GM18517 (cell line): Measurements from ENCODE around the gene ADAMTSL1.

ENCODE experiments used
- ATAC-seq: cut with Tn5 transposase; IDR thresholded peaks from one replicate; pipeline ENCODE4 v1.9.1; 2021; ENCODE audit warnings: mild to moderate bottlenecking, moderate library complexity; ENCODE audit not compliant: unreplicated experiment

ADAMTSL1 gene

GRCh38 chr9:18688581-18689565 lies 214.9 kb downstream of the ADAMTSL1 start:
- ATAC-seq, result no peak

GRCh38 chr9:18689921-18690320 lies 216.0 kb downstream of the ADAMTSL1 start:
- no peak for ATAC-seq

- ATAC-seq, result no peak
Observed at GRCh38 chr9:18692268-18692667, 218.3 kb downstream of the ADAMTSL1 start.

GRCh38 chr9:18692962-18693361 lies 219.0 kb downstream of the ADAMTSL1 start:
- ATAC-seq, result no peak

GRCh38 chr9:18694959-18695668 lies 221.2 kb downstream of the ADAMTSL1 start:
- ATAC-seq, result no peak

DNA sequence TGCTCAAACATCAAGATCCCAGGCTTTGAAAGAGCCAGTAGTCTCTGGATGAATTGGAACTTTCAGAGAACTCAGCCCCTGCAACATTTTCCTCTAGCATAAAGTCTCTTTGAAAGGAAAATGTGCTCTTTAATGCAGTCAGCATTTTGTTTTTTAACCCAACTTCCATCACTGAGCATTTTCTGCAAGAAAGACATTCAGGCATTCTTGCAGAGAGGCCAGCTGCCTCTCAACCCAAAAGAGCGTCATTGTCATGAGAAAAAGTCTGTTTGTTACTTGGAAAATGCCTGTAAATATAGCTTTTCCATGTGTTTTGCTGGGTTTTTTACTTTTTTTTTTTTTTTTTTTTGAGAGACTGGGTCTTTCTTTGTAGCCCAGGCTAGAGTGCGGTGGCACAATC lies 225.0 kb downstream of the ADAMTSL1 start:
- no peak for ATAC-seq

GRCh38 chr9:18699764-18700163 lies 225.8 kb downstream of the ADAMTSL1 start:
- ATAC-seq, result no peak

DNA sequence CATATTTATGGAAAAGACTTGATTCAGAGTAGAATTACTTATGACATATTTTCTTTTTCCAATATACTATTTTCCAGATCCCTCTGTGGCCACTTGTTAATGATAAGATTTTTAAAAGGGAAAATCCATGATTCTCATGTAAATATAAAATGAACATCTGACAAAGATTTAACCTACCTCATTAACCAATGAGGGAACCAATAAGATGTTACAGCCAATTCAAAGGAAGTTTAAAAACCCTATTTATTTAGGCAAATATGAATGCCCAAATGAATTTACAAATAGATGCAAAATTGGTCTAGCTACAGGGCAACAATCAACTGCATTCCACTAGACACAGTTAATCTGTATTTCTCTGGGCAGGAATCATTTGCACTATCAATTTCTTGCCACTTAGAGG lies 226.8 kb downstream of the ADAMTSL1 start:
- no peak for ATAC-seq

DNA sequence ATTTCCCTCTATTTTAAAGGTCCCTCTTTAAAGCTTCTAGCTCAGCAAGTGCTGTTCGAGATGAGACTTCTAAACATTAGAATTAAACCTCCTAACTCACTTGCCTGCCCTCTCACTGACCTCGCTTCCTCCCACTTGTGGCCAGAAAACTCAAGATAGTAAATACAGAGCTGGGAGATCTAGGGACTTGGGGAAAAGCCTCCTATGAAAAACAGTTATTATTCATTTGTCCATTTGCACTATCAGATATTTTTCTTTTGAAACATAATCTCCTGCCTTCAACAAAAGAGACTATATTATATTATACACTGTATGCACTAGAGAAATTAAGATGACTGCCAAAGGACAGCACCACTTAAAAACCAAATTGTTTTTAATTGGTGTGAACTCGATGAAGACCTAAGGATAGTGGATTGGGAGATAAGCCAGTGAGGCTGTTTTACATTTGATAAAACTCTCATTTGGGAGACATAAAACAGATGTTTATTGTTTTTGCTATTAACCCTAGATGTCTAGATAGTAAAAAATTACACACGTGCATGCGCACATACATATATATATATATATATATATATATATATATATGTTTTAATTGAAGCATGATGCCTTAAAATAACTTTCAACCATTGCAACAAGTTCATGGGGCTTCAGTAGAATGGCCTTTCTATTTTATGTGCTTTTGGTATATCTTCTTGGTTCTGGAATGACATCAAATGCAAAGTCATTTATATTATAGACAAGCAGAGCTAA lies 229.4 kb downstream of the ADAMTSL1 start:
- no peak for ATAC-seq

DNA sequence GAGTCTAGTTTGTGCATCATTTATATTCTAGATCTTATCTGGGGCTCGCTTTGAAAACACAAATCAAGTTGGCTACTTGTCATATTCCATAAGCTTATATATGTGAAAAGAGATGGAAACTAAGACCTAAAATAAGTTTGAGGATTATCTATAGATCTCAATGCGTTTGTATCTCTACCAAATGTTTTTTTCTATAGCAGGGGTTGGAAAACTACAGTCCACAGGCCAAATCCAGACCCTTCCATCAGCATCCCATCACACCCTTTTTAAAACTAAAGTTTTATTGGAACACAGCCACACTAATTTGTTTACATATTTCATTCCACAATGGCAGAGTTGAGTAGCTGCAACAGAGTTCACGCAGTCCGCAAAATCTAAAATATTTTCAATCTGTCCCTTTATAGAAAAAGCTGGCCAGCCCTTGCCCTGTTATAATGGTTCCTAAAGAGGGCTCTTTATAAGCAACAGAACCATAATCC lies 230.0 kb downstream of the ADAMTSL1 start:
- ATAC-seq, result no peak

DNA sequence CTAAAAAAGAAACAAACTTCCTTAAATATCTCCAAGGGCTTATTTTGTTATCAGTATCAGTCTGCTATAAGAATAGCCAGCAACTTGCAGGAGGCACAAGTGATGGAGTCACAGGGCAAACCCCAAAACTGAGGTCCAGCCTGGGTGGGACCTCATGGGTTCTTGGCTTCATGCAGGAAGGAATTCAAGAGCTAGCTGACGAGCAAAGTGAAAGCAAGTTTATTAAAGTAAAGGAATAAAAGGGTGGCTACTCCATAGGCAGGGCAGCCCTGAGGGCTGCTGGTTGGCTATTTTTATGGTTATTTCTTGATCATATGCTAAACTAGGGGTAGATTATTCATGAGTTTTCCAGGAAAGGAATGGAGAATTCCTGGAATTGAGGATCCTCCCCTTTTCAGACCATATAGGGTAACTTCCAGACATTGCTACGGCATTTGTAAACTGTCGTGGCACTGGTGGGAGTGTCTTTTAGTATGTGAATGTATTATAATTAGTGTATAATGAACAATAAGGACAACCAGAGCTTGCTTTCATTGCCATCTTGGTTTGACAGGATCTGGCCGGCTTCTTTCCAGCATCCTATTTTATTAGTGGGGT lies 231.9 kb downstream of the ADAMTSL1 start:
- ATAC-seq, result no peak

- no peak for ATAC-seq
Observed at GRCh38 chr9:18706648-18707047, 232.7 kb downstream of the ADAMTSL1 start.

DNA sequence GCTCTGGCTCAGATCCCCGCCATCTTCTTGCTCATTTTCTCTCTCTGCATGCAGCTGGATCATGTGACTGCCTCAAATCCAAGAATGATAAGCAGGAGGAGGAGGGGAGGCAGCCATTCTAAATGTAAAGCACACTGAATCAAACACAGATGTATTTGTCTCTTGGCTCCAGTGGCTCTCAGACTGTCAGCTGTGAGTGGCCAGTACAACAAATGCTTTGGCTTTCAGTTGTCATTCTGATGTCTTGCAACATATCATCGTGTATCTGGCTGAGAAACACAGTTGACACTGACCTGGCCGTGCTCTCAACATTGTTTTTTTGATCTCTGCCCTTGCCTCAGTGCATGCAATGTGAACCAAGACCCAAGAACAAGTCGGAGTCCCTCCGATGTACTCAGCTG lies 233.1 kb downstream of the ADAMTSL1 start:
- ATAC-seq, result no peak

- ATAC-seq, result no peak
Observed at GRCh38 chr9:18707489-18708205, 233.7 kb downstream of the ADAMTSL1 start.

DNA sequence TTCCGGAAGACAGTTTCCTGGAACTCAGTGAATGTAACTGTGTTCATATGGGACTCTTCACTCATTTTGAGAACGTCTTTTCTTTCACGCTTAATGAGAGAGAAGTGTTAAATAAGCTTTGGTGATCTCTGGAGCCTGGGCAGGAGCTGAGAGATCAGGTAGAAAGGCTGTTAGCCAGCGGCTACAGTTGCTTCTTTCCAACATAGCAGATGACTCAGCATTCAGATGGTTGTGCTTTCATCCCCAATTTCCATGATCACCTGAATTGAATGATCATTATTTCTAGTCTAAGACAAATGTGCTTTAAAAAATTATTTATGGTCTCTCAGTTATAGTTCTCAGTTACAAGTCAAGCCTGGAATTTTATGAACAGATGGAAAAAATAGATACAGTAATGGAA lies 234.5 kb downstream of the ADAMTSL1 start:
- ATAC-seq, result no peak

DNA sequence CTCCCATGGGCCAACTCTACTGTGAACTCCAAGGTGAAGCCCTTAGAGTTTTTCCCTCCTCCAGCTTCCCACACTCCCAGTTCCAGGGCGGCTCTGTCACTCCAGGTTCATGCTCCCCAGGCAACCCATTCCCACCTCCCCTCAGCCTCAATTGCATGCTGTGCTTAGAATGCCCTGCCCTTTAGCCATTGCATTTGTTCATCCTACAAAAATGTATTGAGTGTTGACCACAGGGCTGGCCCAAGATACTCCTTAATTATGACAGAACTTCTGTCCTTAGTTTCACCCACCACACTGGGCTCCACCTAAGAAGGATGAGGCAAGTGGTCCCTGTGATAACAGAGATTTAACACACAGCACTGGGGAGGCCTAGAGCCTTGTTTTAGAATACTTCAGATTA lies 236.1 kb downstream of the ADAMTSL1 start:
- no peak for ATAC-seq

DNA sequence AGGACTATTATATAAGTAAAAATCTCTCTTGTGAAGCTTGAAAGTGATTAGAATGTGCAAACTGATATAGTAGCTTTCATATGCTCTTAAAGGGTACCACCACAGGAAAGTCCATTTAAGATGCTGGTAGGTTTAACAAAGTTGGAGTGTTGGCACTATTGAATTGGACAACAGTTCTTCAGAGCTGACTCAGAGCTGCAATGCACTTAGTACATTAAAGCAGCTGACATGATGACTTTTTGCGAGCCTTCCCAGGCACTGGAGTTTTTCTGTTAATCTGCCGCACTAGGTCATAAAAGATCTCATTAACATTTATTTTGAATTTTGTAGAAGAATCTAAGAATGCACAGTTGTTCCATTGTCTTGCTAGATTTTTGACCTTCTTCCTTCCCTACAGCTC lies 243.8 kb downstream of the ADAMTSL1 start:
- no peak for ATAC-seq

DNA sequence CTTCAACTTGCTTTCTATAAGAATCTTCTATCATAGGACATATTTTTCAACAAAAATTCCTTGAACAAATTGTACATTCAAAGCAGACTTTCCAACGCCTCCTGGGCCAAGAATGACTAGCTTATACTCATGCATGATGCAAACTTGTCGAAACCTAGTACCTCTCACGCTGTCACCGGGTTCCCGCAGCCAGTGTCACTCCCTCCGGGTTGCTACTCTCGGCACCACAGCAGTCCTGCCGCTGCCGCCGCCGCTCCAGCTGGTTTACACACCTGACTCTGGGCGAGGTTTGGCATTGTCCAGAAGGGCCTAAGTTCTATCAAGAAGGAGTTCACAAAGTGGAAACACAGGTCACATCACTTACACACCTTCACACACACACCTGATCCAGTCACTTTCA lies 244.4 kb downstream of the ADAMTSL1 start:
- ATAC-seq, result no peak

DNA sequence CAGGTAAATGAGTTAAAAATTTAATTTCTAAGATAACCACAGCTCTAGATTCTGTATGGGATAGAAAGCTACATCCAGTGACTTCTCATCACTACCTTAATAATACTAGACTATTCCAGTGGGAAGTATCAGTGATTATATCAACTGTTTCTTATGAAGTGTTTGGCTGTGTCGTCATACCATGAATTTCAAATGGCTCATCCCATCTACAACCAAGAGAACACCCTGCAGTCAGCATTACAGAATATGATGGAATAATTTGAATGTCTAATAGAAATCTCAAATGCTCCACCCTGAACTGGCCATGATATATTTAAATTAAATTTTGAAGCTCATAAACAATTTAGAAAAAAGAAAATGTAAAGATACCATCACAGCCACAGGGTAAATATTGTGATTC lies 245.0 kb downstream of the ADAMTSL1 start:
- no peak for ATAC-seq

GRCh38 chr9:18720691-18721090 lies 246.7 kb downstream of the ADAMTSL1 start:
- no peak for ATAC-seq
